COLO668 (cell line): ENCODE results near the gene ZNF10.

Source experiments
- DNase-seq: peaks from one replicate; lab custom pipeline; 2025; ENCODE audit not compliant: unreplicated experiment; lab: John Stamatoyannopoulos, UW

ZNF10 gene

DNA sequence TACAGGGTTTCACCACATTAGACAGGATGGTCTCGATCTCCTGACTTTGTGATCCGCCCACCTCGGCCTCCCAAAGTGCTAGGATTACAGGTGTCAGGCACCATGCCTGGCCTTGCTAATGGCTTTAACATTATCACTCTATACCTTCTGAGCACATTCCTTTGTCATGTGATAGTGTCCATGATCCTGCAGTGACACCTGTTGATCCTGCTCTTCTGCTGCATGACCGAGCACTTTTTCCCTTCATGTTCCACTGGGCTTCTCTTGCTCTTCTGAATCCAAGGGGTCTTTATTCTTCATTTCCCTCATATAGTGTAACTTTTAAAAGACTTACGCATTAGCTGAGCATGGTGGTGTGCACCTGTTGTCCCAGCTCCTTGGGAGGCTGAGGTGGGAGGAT, 62.4 kb downstream of the ZNF10 start:
- no peak for DNase-seq

DNA sequence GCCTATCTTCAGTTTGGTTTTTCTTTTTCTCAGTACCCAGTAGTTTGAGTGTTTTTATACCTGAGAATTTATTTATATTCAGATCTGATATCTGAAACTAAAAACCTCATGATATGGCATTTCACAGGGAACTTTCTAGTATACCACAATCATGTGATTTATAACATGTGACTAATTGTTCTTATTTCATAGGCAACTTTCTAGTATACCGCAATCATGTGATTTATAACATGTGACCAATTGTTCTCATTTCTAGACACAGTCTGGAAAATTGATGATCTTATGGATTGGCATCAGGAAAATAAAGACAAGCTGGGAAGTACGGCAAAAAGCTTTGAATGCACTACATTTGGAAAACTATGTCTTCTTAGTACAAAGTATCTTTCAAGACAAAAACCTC, 71.5 kb downstream of the ZNF10 start:
- DNase-seq = no peak

DNA sequence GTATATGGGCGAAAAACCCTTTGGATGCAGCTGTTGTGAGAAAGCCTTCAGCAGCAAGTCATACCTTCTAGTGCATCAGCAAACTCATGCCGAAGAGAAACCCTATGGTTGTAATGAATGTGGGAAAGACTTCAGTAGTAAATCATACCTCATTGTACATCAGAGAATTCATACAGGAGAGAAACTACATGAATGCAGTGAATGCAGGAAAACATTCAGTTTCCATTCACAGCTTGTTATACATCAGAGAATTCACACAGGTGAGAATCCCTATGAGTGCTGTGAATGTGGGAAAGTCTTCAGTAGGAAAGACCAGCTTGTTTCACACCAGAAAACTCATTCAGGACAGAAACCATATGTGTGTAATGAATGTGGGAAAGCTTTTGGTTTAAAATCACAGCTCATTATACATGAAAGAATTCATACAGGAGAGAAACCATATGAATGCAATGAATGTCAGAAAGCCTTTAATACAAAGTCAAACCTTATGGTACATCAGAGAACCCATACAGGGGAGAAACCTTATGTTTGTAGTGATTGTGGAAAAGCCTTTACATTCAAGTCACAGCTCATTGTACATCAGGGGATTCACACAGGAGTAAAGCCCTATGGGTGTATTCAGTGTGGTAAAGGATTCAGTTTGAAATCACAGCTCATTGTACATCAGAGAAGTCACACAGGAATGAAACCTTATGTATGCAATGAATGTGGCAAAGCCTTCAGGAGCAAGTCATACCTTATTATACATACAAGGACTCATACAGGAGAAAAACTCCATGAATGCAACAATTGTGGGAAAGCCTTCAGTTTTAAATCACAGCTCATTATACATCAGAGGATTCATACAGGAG, 72.3 kb downstream of the ZNF10 start:
- DNase-seq = no peak

DNA sequence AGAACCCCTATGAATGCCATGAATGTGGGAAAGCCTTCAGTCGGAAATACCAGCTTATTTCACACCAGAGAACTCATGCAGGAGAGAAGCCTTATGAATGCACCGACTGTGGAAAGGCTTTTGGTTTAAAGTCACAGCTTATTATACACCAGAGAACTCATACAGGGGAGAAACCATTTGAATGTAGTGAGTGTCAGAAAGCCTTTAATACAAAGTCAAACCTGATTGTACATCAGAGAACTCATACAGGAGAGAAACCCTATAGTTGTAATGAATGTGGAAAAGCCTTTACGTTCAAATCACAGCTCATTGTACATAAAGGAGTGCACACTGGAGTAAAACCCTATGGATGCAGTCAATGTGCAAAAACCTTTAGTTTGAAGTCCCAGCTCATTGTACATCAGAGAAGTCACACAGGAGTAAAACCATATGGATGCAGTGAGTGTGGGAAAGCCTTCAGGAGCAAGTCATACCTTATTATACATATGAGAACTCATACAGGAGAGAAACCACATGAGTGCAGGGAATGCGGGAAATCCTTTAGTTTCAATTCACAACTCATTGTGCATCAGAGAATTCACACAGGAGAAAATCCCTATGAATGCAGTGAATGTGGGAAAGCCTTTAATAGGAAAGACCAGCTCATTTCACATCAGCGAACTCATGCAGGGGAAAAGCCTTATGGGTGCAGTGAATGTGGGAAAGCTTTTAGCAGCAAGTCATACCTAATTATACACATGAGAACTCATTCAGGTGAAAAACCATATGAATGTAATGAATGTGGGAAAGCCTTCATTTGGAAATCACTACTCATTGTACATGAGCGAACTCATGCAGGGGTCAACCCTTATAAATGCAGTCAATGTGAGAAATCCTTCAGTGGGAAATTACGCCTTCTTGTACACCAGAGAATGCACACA, 73.2 kb downstream of the ZNF10 start:
- no peak for DNase-seq

DNA sequence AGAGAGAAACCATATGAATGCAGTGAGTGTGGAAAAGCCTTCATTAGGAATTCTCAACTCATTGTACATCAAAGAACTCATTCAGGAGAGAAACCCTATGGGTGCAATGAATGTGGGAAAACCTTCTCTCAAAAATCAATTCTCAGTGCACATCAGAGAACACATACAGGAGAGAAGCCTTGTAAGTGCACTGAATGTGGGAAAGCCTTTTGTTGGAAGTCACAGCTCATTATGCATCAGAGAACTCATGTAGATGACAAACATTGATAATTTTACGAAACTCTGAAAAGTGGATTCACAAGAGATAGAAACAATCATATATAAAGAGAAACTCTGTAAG, 73.8 kb downstream of the ZNF10 start:
- no peak for DNase-seq

DNA sequence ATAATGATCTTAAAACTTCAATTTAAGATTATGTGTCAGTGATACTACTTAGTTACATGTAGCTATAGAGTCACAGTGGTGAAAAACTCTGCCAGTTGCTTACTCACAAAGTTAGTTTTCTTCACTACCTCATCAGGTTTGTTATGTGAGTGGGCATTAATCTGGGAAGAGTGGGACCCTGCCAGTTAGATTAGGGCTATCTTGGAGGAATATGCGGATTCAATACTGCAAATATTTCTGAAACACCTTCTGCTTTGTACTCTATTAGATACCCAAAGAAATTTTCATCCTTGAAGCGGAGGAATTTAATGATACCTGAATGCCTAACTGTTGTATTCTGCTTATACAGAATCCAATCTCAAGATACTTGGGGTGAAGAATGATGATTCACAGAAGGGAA, 76.0 kb downstream of the ZNF10 start:
- no peak for DNase-seq
